Left forelimb (tissue), 1 donor: ENCODE results near the gene IL9R.
"Not testable (repeated sequence)": the region's sequence is repeated elsewhere in the genome, so short reads cannot be mapped to it uniquely, and the experiment has no call there.

Experiments used
- DNase-seq: peaks from one replicate; pipeline ENCODE4 v3.0.0-alpha.2; 2018; ENCODE audit warnings: low spot score

Gene IL9R

GRCh38 chrX:155998761-155999510 is 1.4 kb downstream of the IL9R start:
- DNase-seq, result no peak

DNA sequence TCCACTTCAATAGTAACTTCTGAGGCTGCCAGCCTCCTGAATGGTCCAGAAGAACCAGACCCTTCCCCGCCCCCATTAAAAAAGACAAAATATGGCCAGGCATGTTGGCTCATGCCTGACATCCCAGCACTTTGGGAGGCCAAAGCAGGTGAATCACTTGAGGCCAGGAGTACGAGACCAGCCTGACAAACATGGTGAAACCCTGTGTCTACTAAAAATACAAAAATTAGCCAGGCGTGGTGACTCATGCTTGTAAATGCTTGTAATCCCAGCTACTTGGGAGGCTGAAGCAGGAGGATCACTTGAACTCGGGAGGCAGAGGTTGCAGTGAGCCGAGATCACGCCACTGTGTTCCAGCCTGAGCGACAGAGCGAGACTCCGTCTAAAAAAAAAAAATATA is 2.3 kb downstream of the IL9R start:
- DNase-seq, result not testable (repeated sequence)

GRCh38 chrX:156000361-156000926 is 2.9 kb downstream of the IL9R start:
- DNase-seq, result no peak

DNA sequence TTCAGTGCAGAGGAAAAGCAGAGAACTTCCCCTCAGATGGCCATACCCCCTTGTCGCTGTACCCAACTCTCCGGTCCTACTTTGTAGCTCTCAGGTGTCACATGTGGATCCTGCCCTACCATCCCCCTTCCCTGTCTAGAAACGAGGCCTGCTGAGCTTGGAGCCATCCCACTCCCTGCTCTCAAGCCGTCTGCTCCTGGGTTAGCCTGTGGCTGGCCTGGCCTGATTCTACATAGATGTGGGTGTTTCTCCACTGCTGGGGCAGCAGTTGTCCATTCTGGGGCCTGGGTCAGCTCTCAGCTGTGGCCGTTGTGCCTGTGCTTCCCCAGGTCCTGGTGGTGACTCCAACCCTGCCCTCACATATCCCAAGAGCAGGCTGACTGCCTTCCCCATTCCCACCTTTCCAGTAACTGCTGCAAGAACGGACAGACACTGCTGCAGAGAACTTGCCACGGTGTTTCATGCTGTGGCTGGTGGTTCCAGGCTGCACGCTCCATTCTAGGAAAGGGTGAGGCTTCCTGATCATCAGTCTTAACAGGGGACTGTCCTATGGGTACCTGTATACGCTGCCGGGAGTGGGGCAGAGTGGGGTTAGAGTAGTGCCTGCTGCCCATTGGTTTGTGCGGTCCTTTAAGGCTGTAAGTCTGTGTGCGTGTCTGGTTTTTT is 3.6 kb downstream of the IL9R start:
- DNase-seq, result no peak

DNA sequence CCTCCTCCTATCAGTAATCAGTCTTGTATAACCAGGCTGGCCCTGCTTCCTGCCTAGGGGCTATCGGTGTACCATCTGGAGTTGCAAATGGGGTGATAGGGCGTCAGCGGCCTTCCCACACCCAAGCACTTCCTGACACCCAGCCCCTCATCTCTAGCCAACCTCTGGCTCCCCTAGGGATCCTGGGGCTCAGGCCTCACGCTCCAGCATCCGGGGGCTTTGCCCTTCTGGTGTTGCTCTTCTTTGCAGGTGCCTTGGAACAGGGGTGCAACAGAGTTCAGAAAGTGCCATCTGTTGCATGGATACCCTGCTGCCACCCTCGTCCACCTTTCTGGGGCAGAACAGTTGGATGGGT is 4.1 kb downstream of the IL9R start:
- no peak for DNase-seq

- no peak for DNase-seq
Observed at GRCh38 chrX:156002507-156002906, 5.0 kb downstream of the IL9R start.

DNA sequence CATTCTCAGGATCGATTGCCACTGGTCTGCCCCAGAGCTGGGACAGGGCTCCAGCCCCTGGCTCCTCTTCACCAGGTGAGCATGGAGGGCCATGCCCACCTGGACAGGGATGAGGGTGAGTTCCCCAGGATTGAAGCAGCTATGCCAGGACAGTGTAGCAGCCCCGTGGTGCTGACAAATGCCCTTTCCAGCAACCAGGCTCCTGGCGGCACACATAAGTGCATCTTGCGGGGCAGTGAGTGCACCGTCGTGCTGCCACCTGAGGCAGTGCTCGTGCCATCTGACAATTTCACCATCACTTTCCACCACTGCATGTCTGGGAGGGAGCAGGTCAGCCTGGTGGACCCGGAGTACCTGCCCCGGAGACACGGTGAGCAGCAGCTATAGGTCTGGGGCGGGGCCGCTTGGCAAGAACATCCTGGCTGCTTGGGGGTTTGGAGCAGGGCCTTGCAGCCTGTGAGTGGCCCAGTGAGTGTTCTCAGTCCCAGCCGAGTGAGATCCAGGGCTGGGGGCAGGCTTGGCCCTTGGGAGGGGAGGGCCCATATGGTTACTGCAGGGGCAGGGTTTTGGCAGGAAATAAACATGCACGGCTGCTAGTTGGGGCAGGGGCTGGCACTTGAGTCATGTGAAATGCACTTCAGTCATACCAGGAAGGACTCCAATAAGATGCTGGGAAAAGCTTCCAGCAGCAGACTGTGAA is 6.1 kb downstream of the IL9R start:
- DNase-seq, result no peak

DNA sequence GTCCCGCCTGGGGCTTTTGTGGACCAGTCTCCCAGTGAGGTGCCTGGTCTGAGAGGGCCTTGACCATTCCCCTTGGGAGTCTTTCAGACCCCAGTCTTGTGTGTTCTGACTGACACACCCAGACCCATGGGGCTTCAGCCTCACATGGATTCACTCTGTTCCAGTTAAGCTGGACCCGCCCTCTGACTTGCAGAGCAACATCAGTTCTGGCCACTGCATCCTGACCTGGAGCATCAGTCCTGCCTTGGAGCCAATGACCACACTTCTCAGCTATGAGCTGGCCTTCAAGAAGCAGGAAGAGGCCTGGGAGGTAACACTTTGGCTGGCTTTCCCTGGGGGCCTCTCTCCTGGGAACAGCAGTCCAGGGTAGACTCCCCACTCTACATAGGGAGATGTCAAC is 6.8 kb downstream of the IL9R start:
- no peak for DNase-seq

GRCh38 chrX:156004740-156005139 is 7.2 kb downstream of the IL9R start:
- no peak for DNase-seq

GRCh38 chrX:156005144-156005543 is 7.6 kb downstream of the IL9R start:
- no peak for DNase-seq

DNA sequence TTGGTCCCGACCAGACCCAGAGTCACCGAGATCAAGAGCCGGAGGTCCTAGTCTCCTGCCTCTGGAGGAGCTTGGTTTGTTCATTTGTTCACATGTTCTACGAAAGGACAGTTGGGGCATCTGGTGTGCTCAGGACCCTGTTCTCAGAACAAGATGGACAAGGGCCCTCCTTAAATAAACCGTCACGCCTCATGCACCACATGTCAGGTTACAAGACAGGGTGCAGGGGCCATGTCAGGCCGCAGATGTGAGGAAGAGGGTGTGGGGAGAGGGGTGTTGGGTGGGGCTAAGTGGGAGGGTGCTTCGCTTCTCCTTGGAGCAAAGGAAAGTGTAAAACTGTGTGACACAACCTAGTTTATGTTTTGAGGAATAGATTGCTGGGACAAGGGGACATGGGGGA is 9.0 kb downstream of the IL9R start:
- not testable (repeated sequence) for DNase-seq

- DNase-seq, result not testable (repeated sequence)
Observed at GRCh38 chrX:156008379-156008778, 10.9 kb downstream of the IL9R start.

- DNase-seq, result no peak
Observed at GRCh38 chrX:156008915-156009314, 11.4 kb downstream of the IL9R start.

DNA sequence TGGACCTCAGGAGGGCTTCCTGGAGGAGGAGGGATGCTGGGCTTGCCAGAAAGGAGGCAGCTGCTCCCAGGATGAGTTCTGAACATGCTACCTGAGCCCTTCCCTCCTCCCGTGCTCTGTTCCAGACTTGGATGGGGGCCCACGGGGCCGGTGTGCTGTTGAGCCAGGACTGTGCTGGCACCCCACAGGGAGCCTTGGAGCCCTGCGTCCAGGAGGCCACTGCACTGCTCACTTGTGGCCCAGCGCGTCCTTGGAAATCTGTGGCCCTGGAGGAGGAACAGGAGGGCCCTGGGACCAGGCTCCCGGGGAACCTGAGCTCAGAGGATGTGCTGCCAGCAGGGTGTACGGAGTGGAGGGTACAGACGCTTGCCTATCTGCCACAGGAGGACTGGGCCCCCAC is 12.2 kb downstream of the IL9R start:
- DNase-seq, result not testable (repeated sequence)

DNA sequence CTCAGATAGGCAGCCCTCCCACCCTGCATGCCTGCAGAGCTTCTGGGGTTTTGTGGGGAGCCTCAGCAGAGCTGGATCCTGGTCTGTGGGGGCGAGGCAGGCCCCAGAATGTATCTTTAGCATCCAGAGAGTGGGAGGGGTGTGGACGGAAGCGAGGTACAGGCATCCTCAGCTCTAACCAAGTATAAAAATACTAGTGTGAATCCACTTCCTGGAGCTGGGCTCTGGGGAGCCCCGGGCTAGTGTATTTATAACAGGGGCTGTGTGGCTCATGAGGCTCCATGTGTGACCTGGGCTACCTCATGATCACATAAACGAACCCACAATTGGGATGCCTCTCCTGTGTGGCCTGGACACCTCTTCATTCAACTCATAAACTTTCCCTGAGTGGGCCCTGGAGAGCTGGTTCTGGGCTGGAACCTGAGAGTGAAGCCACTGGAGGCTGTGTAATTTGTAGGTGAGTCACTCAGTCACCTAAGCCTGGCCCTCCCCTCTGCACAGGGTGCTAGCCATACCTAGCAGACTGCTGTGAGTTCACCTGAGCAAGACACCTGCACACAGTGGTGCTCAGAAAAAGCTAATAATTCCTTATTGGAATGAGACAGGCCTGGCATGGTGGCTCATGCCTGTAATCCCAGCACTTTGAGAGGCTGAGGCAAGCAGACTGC is 15.9 kb downstream of the IL9R start:
- DNase-seq, result not testable (repeated sequence)

DNA sequence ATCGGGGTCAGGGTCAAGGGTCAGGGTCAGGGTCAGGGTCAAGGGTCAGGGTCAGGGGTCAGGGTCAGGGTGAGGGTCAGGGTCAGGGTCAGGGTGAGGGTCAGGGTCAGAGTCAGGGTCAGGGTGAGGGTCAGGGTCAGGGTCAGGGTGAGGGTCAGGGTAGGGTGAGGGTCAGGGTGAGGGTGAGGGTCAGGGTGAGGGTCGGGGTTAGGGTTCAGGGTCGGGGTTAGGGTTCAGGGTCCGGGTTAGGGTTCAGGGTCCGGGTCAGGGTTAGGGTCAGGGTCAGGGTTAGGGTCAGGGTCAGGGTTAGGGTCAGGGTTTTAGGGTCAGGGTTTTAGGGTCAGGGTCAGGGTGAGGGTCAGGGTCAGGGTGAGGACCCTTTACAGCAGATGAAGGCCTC is 22.4 kb downstream of the IL9R start:
- DNase-seq, result not testable (repeated sequence)

- not testable (repeated sequence) for DNase-seq
Observed at GRCh38 chrX:156023002-156023401, 25.5 kb downstream of the IL9R start.

DNA sequence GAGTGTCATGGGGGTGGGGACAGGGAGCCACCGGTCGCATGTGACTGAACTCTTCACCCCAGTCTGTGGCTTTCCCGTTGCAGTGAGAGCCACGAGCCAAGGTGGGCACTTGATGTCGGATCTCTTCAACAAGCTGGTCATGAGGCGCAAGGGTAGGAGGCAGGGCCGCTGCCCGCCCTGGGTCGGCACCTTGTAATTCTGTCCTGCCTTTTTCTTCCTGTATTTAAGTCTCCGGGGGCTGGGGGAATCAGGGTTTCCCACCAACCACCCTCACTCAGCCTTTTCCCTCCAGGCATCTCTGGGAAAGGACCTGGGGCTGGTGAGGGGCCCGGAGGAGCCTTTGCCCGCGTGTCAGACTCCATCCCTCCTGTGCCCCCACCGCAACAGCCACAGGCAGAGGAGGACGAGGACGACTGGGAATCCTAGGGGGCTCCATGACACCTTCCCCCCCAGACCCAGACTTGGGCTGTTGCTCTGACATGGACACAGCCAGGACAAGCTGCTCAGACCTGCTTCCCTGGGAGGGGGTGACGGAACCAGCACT is 27.5 kb downstream of the IL9R start:
- not testable (repeated sequence) for DNase-seq

DNA sequence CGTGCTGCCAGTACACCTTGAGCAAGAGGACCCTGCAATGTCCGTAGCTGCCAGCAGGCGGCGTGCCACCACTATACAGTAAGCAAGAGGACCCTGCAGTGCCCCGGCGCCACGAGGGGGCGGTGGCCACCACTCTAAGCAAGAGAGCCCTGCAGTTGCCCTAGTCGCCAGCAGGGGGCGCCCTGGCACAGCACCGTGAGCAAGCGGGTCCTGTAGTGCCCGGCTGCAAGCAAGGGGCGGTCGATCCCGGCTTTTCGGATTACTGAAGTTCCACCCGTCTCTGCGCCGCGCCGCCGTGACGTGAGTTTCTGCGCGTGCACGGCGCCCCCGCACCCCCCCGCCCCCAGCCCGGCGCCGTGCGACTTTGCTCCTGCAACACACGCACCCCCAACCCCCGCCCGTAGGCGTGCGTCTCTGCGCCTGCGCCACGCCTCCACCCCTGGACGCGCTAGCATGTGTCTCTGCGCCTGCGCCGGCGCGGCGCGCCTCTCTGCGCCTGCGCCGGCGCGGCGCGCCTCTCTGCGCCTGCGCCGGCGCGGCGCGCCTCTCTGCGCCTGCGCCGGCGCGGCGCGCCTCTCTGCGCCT is 31.2 kb downstream of the IL9R start:
- DNase-seq, result not testable (repeated sequence)

GRCh38 chrX:156029296-156029695 is 31.8 kb downstream of the IL9R start:
- not testable (repeated sequence) for DNase-seq

DNA sequence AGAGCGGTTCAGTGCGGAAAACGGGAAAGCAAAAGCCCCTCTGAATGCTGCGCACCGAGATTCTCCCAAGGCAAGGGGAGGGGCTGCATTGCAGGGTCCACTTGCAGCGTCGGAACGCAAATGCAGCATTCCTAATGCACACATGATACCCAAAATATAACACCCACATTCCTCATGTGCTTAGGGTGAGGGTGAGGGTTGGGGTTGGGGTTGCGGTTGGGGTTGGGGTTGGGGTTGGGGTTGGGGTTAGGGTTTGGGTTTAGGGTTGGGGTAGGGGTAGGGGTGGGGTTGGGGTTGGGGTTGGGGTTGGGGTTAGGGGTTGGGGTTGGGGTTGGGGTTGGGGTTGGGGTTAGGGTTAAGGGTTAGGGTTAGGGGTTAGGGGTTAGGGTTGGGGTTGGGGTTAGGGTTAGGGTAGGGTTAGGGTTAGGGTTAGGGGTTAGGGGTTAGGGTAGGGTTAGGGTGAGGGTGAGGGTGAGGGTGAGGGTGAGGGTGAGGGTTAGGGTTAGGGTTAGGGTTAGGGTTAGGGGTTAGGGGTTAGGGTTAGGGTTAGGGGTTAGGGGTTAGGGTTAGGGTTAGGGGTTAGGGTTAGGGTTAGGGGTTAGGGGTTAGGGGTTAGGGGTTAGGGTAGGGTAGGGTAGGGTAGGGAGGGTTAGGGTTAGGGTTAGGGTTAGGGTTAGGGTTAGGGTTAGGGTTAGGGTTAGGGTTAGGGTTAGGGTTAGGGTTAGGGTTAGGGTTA is 32.4 kb downstream of the IL9R start:
- not testable (repeated sequence) for DNase-seq
